ENCODE results near the gene ZNF354C. TPM values are rescaled to one million over a fixed set of nuclear protein-coding genes. Genes with fewer than 3 reads are reported as not detected.

Gene ZNF354C
- total RNA-seq, 2 donors from 2014 or later, result 8.3 to 12.5 TPM

DNA sequence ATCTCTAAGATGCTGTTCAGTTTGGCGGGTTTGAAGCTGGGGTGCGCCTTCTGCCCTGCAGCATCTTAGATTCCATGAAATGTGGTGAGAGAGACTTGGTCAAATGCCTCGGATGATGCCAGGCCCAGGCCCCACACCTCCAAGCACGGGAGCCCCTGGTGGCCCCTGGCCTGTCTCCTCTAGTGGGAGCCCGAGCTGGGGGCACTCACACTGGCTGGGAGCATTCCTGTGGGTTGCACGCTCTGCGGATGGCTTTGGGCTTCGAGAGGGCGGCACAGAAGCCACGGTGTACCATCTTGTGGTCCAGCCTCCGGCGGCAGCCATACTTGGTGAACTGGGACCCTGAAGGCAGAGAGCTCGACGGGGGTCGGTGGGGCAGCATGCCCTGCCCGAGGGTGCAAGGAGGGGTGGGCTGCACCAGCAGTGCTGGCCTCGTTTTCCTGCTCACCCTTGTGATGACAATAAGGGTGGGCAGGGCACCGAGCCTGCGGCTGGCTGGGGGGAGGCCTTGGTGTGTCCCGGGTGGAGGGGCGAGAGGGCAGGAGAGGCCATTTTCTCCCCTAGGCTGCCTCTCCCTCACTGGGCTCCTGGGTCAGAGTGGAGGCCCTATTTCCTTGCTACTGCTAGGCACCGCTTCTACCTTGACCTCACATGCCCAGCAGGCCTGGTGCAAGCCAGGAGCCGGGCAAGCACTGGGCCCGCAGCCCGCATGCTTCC, 65.8 kb downstream of the ZNF354C start:
- H3K9me3 Mint-ChIP-seq, result no peaks in the 10 kb centered on the region

DNA sequence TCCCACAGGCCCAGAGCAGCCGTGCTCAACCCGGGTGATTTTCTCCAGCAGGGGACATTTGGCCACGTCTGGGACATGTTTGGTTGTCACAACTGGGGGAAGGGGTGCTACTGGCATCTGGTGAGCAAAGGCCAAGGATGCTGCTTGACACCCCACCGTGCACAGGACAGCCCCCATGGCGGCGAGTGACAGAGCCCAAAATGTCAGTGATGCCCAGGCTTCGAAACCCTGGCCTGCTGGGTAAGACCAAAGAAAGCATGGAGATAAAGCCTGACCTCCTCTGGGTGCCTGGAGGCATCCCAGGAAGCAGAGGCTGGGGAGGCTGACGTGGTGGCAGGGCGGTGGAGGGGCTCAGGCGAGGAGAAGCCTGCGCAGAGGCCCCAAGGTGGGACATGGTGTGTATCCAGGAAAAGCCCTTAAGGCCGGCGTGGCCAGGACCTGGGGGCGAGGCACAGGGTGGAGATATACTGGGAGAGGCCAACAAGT, 66.4 kb downstream of the ZNF354C start:
- DNase-seq, result no peak
- Mint-ChIP-seq H3K4me1 (ENCODE audit: low read depth) (no peaks in the 10 kb centered on the region), H3K9me3 (no peaks in the 10 kb centered on the region), H3K36me3 (ENCODE audit: insufficient read depth in 2 of 2) (no peaks in the 10 kb centered on the region), H3K27me3 (ENCODE audit: low read depth) (no peaks in the 10 kb centered on the region), H3K27ac (no peak overlapping the region), H3K4me3 (no peak overlapping the region)
- ATAC-seq (replicated peaks in 1 of 2), result no peak

More for the DNA sequence above, 65.8 kb downstream of the ZNF354C start:
- no peak overlapping the region for H3K27ac Mint-ChIP-seq
- H3K4me1 Mint-ChIP-seq (ENCODE audit: low read depth), result no peaks in the 10 kb centered on the region
- ATAC-seq (replicated peaks in 1 of 2), result no peak
- DNase-seq, result no peak
- H3K27me3 Mint-ChIP-seq (ENCODE audit: low read depth), result no peaks in the 10 kb centered on the region
- H3K4me3 Mint-ChIP-seq, result no peak overlapping the region
- H3K36me3 Mint-ChIP-seq (ENCODE audit: insufficient read depth in 2 of 2), result no peaks in the 10 kb centered on the region

DNA sequence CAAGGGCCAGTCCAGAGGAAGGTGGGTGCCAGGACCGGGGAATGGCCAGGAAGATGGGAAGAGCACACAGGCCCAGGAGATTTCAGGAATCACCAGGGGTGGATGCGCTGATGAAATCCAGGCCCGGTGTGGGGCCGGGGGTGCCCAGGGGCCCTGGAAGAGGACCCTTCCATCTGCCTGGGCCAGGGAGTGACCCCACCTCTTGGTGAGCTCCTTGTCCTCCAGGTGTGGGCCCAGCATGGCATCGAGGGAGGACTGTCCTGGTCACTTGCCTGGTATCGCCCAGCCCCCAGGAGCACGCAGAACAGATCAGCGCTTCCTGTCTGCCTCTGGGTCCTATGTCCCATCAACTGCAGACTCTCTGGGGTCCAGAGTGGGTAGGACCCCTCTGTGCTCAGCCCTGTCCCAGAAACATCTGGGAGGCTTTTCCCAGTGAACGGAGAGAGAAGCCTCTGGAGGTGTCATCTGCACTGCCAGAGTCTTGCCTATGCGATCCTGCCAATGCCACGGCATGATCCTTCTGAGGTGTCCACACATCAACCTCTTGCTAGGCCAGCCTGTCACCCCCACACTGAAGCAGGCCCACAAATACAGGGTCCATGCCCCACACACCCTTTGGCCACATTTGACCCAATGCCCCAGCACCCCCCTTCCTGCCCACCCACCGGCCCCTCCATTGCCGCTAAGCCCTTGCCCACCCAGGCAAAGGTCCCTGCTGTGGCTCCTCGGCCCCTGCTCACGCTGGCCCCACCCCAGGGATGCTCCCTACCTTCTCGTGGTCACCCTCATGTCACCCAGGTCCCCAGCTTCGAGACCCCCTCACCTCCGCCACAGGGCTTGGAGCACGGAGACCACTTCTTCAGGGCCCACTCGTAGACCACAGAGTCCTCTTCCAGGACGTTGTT, 67.2 kb downstream of the ZNF354C start:
- ATAC-seq (replicated peaks in 1 of 2) (no peak), DNase-seq (no peak)
- Mint-ChIP-seq H3K9me3 (no peaks in the 10 kb centered on the region), H3K4me3 (no peak overlapping the region), H3K27ac (no peak overlapping the region), H3K27me3 (ENCODE audit: low read depth) (no peaks in the 10 kb centered on the region), H3K36me3 (ENCODE audit: insufficient read depth in 2 of 2) (no peaks in the 10 kb centered on the region), H3K4me1 (ENCODE audit: low read depth) (no peaks in the 10 kb centered on the region)

DNA sequence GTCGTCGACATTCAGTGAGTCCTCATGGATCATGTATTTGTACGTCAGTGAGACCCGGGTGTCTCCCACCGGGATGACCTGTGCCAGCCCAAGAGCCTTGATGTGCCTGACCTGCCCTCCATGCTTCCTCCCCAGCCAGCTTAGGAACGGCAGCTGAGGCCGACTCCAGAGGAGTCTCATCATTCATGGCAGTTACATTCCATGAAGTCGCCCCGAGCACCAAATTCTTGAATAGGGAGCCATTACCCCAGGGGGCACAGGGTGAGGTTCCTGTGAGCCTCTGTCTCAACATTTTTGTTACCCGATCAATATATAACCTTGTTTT, 67.8 kb downstream of the ZNF354C start:
- Mint-ChIP-seq H3K9me3 (no peaks in the 10 kb centered on the region), H3K4me3 (no peak overlapping the region), H3K27ac (no peak overlapping the region), H3K27me3 (ENCODE audit: low read depth) (no peaks in the 10 kb centered on the region), H3K4me1 (ENCODE audit: low read depth) (no peaks in the 10 kb centered on the region), H3K36me3 (ENCODE audit: insufficient read depth in 2 of 2) (no peaks in the 10 kb centered on the region)
- DNase-seq, result no peak
- no peak for ATAC-seq (replicated peaks in 1 of 2)

DNA sequence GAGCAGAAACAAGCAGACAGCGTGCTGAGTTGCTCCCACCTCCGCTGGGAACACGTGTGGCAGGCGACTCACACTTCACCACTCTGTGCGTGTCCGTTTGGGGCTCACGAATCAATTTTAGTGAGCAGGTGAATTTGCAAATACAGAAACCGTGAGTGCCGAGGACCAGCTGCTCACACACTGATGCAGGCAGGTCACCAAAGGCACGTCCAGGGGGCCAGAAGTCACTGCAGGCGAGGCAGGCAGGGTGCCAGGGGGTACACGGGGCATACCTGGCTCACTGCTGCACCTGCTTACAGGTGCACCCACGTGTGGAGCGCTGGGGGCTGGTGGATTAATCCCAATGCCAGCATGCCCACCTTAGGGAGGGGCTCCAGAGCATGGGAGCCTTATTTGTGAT, 68.8 kb downstream of the ZNF354C start:
- Mint-ChIP-seq H3K36me3 (ENCODE audit: insufficient read depth in 2 of 2) (no peaks in the 10 kb centered on the region), H3K27me3 (ENCODE audit: low read depth) (no peaks in the 10 kb centered on the region), H3K9me3 (no peaks in the 10 kb centered on the region), H3K4me1 (ENCODE audit: low read depth) (no peaks in the 10 kb centered on the region), H3K27ac (no peak overlapping the region), H3K4me3 (no peak overlapping the region)
- DNase-seq (no peak), ATAC-seq (replicated peaks in 1 of 2) (no peak)

DNA sequence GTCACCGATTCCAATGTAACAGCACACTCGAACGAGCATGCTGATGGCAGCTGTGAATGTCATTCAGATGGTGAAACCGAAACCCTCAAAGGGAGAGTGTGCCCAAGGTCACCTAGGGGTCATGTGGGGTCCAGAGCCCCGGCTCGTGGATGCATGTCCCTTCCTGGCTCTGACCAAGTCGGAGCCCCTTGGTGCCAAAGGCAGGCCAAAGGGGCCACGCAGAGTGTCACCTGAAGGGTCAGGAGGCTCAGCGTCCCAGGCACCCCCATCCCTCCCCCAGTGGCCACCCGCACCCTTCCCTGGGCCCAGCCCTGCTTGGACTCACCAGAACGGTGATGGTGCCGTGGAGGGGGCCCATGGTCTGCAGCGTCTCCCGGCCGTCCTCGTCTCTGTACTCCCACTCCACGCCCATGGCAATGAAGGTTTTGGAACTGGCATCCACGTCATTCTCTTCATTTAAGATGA, 69.5 kb downstream of the ZNF354C start:
- no peaks in the 10 kb centered on the region for H3K9me3 Mint-ChIP-seq
- no peaks in the 10 kb centered on the region for H3K4me1 Mint-ChIP-seq (ENCODE audit: low read depth)
- H3K27ac Mint-ChIP-seq, result no peak overlapping the region
- no peak for ATAC-seq (replicated peaks in 1 of 2)
- H3K36me3 Mint-ChIP-seq (ENCODE audit: insufficient read depth in 2 of 2), result no peaks in the 10 kb centered on the region
- H3K4me3 Mint-ChIP-seq, result no peak overlapping the region
- no peaks in the 10 kb centered on the region for H3K27me3 Mint-ChIP-seq (ENCODE audit: low read depth)
- DNase-seq, result no peak

DNA sequence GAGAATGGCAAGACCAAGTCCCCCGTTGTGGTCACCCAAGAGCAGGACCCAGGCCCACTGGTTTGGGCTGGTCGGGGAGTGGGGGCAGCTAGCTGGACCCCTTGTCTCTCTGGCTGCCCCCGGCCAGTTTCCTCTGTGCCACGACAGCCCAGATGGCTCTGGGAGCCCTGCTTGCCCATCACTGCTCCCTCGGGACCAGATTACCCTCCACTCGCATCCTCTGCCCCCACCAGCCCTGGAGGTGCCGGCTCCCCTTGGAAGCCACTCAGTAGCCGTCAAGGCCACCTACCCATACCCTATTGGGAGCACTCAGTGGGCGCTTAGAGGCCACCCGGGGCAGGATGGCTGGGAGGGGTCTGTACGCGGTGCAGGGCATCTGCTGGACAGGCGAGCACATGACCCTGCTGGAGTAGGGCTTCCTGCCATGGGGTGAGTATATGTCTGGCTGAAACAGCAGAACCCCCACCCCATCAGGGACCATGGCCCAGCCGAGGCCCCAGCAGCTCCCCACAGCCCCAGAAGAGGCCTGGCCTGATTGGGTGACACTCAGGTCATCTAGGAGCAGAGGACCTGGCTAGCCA, 70.0 kb downstream of the ZNF354C start:
- no peak overlapping the region for H3K27ac Mint-ChIP-seq
- no peaks in the 10 kb centered on the region for H3K4me1 Mint-ChIP-seq (ENCODE audit: low read depth)
- H3K27me3 Mint-ChIP-seq (ENCODE audit: low read depth), result no peaks in the 10 kb centered on the region
- ATAC-seq (replicated peaks in 1 of 2), result no peak
- peaks cover 0 to 2% of the 10 kb centered on the region in 2 donors for H3K36me3 Mint-ChIP-seq (ENCODE audit: insufficient read depth in 2 of 2)
- no peak overlapping the region for H3K4me3 Mint-ChIP-seq
- DNase-seq, result no peak
- no peaks in the 10 kb centered on the region for H3K9me3 Mint-ChIP-seq

DNA sequence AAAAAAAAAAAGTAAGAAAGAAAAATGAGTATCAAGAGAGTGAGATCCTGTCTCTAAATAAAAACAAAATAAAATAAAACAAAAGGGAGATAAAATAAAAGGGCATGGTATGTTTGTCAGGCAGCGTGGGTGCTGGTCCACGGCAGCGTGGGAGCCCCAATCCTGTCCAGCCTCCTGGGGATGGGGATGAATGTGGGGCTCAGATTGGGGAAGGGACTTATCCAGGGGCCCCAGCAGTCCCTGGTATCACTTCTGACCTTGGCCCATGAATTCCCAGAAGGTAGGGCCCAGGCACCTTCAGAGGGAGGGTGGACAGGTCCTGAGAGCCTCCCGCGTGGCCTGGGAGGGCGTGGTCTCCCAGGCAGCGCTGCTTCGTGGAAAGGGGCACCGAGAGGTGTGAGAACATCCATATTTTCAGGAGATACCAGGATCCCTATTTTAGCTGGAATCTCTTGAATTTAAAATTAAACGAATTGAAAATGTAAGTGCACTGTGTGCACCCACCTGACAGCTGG, 71.2 kb downstream of the ZNF354C start:
- no peaks in the 10 kb centered on the region for H3K27me3 Mint-ChIP-seq (ENCODE audit: low read depth)
- no peaks in the 10 kb centered on the region for H3K4me1 Mint-ChIP-seq (ENCODE audit: low read depth)
- no peak overlapping the region for H3K27ac Mint-ChIP-seq
- DNase-seq (no peak), ATAC-seq (replicated peaks in 1 of 2) (no peak)
- H3K4me3 Mint-ChIP-seq, result no peak overlapping the region
- H3K36me3 Mint-ChIP-seq (ENCODE audit: insufficient read depth in 2 of 2), result peaks cover 0 to 2% of the 10 kb centered on the region in 2 donors
- no peaks in the 10 kb centered on the region for H3K9me3 Mint-ChIP-seq

DNA sequence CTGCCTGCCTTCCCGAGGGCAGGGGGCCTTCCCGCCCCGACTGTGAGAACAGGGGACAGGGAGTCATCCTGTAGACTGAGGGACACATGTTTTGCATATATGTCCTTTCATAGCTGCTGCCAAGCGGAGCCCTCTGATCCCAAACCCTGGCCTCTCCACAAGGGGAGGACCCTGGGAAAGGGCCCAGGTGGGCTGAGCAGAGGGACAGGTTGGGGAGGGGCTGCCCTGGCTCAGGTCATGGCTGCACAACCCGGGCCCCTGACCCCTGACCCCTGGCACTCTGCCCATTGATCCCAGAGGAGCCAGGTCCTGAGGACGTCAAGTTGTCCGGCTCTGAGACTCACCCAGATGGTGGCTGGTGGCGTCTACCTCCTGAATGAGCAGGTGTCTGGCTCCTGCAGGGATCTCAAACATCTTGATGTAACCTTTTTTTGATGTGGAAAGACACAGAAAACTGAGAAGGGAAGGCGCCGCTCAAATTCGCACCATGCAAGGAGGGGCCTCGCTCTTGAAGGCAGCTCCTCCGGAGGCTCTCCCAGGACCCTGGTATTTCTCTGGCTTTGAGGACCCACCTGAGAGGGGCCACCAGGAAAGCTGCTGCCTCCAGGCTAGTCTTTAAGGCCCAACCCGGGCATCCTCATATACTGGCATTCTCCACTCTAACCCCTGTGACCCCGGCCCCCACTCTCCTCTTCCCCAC, 71.9 kb downstream of the ZNF354C start:
- Mint-ChIP-seq H3K27me3 (ENCODE audit: low read depth) (no peaks in the 10 kb centered on the region), H3K4me1 (ENCODE audit: low read depth) (no peaks in the 10 kb centered on the region), H3K9me3 (no peaks in the 10 kb centered on the region), H3K27ac (no peak overlapping the region), H3K36me3 (ENCODE audit: insufficient read depth in 2 of 2) (peaks cover 0 to 2% of the 10 kb centered on the region in 2 donors), H3K4me3 (no peak overlapping the region)
- DNase-seq (no peak), ATAC-seq (replicated peaks in 1 of 2) (no peak)

DNA sequence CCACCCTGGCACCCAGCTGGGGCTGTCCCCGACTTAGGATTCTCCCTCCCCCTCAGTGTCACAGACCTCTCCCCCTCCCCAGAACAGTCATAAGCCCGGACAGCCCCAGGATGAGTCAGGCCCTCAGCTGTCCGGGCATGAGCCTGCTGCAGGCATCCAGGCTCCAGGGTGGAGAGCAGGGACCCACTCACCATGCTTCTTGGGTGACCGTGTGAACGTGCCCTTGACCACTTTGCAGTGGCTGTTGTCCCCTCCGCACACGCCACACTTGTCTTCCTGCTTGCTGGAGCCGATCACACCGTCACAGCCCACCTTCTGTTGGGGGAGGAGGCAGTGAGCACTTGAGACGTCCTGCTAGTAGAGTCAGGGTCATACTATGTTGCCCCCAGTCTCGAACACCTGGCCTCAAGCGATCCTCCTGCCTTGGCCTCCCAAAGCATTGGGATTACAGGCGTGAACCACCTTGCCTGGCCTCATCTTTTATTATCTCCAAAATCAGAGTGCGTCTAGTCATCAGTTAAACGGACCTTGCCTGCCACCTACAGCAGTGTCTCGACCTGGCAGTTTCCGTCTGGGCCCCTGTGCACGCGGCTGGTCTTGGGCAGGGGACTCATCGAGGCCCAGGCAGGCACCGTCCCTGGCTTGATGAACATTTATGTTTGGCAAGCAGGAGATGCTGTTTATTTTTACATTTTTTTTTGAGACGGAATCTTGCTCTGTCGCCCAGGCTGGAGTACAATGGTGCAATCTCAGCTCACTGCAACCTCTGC, 72.6 kb downstream of the ZNF354C start:
- Mint-ChIP-seq H3K27me3 (ENCODE audit: low read depth) (no peaks in the 10 kb centered on the region), H3K9me3 (no peaks in the 10 kb centered on the region), H3K27ac (no peak overlapping the region), H3K4me3 (no peak overlapping the region), H3K36me3 (ENCODE audit: insufficient read depth in 2 of 2) (peaks cover 0 to 2% of the 10 kb centered on the region in 2 donors), H3K4me1 (ENCODE audit: low read depth) (no peaks in the 10 kb centered on the region)
- no peak for DNase-seq
- ATAC-seq (replicated peaks in 1 of 2), result no peak

All from activated T-cell treated with anti-CD3 and anti-CD28 coated beads, Interleukin-2, amount 50 U/mL, for 72 hours (primary cell).